Activated effector memory CD4-positive, alpha-beta T cell treated with anti-CD3 and anti-CD28 coated beads, Interleukin-2, amount 50 U/mL, for 16 hours (primary cell): ENCODE data around the gene GLB1L.
"Not testable (repeated sequence)": the region's sequence is repeated elsewhere in the genome, so short reads cannot be mapped to it uniquely, and the experiment has no call there.

Source experiments
- DNase-seq: peaks from one replicate; pipeline ENCODE4 v3.0.0-alpha.2; 2020

Gene GLB1L

DNA sequence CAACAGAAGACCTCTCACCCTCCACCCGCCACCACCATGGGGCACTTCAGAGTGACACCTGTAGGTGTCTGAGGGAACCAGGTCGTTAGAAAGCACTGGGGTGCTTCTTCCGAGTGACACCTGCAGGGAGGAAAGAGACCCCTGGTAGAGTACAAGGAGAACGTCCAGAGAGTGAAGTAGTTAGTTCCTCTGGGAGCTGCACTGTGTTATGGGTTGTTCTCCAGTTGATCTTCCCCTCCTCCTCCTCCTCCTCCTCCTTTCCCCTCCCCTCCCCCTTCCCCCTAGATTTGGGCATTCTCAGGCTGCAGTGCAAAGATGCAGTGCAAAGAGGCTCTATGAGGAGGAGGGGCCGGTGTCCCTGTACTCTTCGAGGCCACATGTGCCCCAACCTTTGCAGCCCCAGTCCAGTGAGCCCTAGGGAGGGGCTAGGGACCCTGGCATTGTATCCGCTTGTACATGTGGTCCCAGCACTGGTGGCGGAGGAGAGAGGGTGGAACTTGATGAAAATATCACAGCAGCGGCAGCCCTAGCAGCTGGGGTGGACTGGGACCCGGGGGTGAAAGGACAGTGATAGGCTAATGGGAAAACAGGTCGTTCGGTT, 34.8 kb upstream of the GLB1L start:
- DNase-seq, result no peak

DNA sequence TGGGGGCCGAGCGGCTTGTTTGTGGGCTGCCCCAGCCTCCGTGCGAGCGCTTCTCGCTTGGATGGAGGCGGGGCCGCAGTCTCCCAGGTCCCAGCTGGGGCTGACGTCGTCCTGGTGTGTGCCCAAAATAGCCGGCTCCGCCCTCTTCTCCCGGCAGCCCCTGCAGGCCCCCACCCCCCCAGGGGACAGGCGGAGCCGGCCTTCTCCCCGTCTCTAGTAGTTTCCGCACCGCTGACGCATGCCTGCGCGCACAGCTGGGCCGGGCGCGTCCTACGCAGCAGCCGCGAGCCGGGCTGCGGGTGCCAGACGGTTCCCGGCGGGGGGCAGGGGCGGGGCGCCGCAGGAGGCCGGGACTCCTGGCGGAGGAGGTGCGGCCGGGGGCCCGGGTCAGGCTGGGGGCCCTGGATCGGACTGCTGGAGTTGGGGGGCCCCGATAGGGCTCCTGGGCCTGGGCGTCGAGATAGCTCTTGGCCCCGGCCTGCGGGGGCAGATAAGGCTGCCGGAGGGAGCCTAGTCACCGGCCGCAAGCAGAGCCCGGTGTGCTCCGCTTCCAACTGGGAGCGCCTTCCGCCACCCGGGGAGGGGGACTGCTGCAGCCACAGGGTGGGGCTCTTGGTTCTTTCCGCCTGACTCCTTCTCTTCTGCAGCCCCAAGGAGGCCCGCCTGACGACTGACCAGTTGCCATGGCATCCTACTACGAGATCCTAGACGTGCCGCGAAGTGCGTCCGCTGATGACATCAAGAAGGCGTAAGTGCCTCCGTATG, 34.1 kb upstream of the GLB1L start, which contains the start of gene DNAJB2:
DNAJB2 (plus strand) TSS at position 216 of the 765 bp plus-strand sequence; CDS start at position 684, 468 bp downstream.
- DNase-seq, result peak; percentile 100

DNA sequence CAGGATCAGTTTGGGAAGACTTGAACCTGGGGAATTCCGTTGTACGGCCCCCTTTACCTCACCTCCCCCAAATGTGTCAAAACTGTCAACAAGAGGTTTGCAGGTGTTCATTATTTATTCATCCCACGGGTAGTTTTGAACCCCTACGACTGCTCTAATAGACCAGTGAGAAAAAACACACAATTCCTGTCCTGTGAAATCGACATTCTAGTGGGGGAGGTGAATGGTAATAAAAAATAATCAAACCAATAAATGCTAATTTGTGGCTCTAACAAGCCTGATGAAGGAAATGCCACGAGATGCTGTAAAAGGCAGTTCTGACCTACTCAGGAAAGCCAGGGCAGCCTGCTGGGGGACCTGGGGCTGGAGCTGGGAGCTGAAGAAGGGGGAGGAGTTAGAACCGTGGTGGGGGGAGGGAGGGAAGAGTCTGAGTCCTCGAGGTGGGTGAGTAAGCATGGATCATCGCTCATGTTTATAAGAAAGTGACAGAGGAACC, 33.5 kb upstream of the GLB1L start:
- no peak for DNase-seq

DNA sequence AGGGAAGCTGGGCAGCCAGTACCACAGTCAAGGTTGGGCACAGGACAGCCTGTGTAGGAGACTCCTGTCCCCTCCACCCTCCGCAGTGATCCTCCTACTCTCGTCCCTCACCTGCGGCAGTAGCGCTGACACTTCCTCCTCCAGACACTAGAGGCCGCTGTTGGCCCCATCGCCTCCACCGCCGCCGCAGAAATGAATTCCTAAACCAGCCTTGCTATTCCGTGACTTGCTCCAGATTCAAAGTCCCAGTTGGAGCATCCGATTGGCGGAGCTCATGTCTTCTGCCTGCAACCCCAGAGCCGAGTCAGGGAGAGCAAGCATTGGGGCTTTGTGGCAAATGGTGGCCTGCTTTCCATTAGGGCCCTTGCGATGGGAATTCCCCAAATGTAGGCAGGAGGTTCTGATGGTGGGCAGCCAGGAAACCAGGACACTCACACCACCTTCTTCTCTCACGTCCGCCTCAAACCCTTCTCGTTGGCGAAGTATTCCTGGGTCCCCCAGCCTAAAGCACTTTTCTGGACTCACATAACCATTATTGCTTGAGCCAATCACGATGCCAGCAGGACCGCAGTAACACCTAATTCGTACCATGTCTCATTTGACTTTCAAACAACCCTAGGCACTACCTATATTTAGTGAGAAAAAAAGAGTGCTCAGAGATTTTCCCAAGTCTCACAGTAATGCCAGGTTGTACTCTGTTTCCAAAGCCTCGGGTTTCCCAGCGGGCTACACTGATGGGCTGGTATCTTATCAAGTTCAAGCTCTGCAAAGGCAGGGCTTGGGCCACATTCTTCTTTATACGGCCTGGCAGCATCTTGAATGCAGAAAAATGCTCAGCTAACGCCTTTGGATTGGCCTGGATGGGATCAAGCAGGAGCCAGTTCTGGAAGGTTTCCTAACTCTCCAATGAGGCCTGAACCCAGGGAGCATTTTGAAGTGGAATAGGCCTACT, 32.7 kb upstream of the GLB1L start:
- peak; percentile 91 for DNase-seq

DNA sequence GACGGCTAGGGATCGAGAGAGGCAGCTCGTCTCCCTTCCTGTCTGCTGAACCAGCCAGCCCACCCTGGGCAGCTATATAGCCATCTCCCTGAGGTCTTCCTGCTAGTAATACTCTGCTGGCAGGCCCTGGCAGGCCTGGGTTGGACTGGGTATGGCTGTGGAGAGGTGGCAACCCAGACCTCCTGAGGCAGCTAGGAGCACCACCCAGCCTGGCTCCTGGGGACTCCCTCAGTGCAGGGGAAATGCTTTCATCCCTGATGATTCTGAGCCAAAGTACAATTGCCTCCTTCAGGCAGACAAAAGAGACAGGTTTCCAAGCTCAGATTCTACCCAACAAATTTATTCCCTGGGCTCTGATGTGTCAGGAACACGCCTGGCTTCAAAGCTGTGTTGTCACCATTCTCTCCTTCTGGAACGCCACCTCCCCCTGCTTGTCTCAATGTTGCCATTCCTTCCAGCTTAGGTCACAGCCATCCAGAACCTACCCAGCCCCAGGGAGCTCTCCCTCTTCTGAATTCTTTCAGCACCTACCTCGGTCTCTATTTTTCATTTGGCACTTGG, 29.2 kb upstream of the GLB1L start:
- DNase-seq, result no peak

DNA sequence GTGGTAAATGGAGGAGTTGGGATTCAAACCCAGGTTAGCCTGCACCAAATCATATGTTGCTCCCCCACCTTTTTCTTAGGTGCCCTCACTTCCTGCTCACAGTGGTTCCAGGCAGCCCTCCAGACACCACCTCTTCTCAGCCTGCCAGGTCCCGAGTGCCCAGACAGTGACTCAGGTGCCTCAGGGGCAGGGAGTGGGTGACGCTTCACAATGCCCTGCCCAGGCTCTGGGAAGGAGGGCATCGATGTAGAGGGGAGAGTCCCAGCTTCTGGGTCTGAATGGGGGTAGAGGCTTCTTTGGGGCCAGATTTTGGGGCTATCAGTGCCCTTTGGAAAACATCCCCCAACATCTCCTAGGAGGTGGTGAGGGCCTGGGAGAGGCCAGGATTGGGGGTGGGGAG, 28.7 kb upstream of the GLB1L start:
- no peak for DNase-seq

DNA sequence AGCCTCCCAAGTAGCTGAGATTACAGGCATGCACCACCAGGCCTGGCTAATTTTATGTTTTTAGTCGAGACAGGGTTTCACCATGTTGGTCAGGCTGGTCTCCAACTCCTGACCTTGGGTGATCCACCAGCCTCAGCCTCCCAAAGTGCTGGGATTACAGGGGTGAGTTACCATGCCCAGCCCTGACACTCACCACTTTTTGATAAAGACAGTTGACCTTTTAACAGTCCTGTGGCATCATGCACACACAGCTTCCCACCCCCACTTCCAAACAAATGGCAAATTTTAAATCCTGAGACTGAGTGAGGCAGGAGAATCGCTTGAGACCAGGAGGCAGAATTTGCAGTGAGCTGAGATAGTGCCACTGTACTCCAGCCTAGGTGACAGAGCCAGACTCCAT, 27.8 kb upstream of the GLB1L start:
- DNase-seq, result no peak

DNA sequence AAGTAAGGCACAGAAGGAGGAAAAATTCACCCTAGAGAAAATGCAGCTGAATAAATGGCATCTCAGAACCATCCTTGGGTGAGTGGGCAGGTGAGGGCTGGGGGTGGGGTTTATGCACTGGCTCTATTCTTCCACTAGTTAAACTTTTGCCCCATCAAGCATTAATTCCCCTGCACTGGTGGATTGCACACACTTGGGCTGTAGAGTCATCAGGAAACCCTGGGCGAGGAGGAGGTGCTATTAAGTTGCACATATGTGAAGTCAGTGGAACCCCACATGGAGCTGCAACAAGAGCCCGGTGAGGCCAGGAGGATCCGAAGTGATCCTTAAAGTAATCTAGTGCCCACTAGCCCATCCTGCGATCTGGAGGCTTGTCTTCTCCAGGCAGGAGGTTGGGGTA, 27.1 kb upstream of the GLB1L start:
- DNase-seq, result no peak

DNA sequence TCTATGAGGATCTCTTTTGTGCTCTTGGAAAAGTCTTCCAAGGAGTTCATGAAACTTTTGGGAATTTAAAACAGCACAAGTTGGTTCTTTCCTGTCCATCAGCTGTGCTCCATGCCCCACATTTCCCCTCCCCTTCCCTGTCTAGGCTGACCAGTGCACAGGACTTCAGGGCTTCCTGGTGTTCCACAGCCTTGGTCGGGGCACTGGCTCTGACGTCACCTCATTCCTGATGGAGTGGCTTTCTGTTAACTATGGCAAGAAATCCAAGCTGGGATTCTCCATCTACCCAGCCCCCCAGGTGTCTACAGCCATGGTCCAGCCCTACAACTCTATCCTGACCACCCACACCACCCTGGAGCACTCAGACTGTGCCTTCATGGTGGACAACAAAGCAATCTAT, 25.8 kb upstream of the GLB1L start:
- DNase-seq, result no peak

DNA sequence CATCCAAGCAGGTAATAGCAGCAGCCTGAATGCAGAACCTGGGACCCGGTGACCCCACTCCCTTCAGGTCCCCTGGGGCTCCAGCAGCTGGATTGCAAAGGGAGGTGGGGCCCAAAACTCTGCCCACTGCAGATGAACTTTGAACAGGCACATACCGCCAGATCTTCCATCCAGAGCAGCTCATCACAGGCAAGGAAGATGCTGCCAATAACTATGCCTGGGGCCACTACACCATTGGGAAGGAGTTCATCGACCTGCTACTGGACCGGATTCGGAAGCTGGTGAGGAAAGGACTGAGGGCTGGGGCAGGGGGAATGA, 24.8 kb upstream of the GLB1L start:
- no peak for DNase-seq

DNA sequence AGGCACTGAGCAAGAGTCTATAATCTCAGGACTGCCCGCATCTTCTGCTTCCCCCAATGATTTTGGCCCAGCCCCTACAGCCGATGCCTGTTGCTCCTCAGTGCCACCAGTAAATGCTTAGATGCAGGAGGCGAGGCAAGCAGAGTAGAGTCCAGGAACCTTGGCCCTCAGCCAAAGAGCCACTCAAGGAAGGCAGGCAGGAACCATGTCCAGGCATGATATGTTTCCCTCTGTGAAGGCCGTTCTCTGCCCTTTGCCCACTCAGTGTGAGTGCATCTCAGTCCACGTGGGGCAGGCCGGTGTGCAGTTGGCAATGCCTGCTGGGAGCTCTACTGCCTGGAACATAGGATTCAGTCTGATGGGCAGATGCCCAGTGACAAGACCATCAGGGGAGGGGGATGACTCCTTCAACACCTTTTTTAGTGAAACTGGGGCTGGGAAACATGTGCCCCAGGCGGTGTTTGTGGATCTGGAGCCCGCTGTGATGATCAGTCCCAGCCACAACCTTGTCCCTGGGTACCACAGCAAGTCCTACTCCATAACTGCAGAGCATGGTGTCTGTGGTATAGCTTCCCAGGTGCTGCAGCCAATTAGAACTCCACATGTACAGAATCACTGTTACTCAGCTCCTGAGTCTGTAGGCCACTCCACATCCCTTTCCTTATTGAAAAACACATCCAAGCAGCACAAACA, 24.3 kb upstream of the GLB1L start:
- no peak for DNase-seq

DNA sequence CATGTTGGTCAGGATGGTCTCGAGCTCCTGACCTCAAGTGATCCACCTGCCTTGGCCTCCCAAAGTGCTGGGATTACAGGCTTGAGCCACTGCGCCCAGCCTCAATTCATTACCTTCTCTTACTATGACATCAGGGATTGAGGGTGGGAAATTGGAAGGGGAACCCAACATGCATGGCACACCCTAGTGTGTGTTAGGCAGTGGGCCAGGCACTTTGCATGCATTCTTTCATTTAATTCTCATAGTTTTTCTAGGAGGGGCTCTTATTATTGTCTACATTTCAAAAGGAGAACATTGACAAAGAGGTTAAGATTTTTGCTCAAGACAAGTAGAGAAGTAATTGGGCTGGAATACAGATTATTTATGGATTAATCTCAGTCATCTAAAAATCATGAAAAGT, 23.1 kb upstream of the GLB1L start:
- no peak for DNase-seq

DNA sequence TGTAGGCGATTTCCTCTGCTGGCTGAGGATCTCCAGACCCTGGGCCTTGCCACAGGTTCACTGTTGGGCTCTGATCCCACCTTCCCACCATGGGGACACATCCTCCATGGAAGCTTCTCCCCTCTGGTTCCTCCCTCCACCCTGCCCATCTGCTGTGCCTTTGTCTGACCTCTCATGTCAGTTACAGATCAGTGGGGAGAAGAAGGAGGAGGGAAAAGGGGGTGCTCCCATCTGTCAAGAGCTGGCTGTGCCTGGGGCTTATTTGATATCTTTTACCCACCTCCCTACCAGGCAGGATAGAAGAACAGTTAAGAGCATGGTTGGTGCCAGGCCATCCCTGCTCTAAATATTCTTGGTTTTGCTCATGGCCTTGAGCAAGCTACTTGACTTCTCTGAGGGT, 21.6 kb upstream of the GLB1L start:
- no peak for DNase-seq

DNA sequence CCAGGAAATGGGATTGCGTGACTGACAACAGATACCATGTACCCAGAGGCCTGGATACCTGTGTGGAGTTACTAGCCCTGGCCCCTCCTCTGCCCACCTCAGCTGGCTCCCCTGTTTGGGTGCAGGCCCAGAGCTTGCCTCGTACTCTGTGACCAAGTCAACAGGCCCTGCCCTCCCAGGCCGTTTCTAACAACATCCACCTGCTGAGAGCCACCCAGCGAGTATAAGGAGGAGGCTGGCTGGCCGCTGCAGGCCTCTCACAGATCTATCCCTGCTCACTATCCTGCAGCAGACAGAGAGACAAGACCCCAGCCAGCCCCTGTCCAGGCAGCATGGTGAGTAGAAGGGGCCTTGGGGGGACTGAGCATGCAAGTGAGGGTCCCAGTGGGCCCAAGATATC, 21.0 kb upstream of the GLB1L start:
- DNase-seq, result no peak

DNA sequence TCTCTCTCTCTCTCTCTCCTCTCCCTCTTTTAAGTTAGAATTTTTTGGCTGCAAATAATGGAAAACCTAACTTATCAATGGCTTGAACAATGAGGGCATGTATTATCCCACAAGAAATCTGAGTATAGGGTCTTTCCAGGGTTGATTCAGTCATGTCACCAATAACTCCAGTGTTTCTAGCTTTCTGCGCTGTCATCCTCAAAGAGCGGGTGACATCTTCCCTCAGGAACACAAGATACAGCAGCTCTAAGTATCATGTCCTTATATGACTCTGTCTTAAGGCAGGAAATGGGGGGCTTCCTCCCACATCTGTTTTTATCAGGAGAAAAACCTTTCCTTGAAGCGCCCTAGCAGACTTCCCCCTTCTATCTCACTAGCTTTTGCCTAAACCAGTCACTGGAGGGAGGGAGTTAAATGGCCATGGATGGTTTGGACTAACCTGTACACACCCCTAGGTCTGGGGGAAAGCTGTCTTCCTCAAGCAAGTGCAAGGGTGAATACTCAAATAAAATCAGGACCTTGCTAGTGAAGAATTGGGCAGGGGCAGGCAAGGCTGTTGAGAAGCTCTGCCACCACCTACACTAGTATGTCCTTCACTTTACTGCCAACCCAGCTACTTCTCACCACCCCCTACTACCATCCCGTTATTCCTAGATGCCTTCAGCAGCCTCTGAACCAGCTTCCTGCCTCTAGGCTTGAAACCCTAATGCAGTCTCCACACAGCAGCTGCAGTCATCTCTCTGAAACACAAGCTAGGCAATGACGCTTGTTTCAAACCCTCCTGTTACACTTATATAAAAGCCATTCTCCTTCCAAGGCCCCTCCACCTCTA, 16.0 kb upstream of the GLB1L start:
- no peak for DNase-seq

DNA sequence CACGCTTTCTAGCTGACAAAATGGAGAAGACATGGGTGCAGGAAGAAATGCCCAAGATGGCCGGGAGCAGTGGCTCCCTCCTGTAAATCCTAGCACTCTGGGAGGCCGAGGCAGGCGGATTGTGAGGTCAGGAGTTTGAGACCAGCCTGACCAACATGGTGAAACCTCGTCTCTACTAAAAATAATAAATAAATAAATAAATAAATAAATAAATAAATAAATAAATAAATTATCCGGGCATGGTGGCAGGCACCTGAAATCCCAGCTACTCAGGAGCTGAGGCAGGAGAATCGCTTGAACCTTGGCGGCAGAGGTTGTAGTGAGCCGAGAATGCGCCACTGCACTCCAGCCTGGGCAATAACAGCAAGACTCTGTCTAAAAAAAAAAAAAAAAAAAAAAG, 13.7 kb upstream of the GLB1L start:
- not testable (repeated sequence) for DNase-seq

DNA sequence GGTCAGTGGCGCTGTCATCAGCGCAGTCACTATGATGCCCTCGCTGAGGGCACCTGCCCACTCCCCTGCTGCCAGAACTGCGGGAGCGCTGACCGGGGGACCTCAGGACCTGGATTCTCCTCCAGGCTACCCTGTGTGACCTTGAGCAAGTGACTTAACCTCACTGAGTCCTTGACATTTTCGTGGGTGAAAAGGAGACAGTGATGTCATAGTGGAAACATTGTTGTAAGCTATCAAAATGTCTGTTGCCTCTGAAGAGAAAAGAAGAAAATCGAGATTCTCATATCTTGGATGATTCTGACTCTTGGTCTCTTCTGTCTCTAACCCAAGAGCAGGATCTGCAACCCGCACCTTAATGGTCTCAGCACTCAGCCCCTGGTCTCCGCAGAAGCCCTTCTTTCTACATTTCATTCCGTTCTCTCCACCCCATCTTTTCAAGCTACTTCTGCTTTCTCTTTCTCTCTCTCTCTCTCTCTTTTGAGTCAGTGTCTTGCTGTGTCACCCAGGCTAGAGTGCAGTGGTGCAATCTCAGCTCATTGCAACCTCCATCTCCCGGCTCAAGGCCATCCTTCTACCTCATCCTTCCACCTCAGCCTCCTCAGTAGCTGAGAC, 9.5 kb upstream of the GLB1L start:
- DNase-seq, result peak; percentile 73

DNA sequence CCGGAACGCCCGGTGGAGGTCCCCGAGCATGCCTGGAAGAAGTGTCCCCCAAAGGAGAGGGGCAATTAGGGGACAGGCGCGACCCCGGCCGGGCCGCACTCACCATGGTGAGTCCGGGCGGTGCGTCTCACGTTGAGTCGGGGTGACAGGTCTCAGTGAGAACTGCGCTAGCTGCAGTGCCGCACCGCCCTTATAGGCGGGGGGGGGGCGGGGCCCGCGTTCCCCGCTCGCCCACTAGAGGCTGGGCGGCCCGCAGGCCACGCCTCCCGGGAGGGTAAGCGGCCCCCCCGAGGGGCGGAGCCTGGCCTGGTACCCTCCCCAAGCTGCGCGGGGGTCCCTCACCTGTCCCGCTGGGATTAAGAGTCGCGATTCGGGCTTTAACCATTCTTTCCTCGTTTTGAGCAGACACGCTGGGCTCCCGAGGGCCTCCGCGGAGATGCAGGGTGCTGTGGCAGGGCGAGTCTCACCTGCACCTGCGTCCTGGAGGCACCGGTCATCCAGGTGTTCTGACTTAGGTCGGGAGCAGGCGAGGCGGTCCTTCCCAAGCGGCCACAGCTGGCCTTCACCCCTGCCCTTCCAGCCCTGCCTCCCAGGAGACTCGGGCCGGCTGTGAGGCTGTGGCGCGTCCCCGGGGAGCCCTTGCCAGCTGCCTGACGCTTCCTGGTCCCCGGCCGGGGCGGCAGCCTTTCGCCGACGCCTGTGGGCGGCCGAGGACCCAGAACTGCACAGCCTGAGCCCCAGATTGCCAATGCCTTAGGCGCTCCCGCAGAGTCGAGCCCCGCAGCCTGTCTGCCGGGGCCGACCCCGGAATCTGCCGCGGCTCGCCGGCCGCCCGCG, 8.7 kb upstream of the GLB1L start, which contains the start of gene TUBA4A:
TUBA4A (minus strand) TSS at position 166 of the 837 bp plus-strand sequence; CDS start at position 106, 60 bp downstream.
- peak; percentile 96 for DNase-seq

DNA sequence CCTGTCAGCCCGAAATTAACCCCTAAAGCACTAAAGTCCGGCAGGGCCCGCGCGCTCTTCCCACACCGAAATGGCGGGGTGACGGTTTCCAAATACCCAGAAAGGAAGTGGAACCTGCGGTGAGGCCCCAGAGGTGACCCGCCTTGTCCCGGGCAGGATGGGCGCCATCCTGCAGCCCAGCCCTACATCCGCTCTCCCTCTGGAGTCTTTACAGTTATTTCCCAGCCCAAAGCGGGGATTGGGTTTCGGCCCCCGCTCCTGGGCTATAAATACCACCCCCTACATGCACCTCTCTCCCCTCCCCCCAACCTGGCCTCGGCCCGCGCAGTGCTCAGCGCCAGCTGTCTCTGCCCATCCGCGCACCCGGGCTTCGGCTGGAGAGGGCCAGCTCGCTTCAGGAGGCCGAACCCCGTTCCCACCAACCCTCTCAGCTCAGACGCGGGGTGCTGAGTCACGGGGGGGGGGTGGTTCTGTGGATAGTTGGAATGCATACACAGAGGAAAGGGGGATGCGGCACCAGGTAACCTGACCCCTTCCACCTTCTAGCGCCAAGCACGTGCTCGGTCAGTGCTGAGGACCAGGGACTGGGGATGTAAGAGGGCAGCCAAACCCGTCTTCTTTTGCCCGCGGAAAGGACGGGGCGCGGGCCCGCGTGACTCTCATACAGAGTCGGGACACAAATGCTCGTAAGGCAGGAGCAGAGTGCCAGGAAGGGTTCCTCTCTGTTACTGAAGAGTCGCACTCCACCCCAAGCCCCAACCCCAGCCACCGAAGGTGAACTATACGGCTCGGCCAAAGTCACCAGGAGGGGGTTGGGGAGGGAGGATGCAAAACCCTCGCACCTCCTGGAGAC, 7.9 kb upstream of the GLB1L start, which contains the start of gene TUBA4B:
TUBA4B (plus strand) TSS at position 344 of the 853 bp plus-strand sequence; CDS start at position 509, 165 bp downstream.
- DNase-seq, result peak; percentile 80
